ENCODE data around the gene EDIL3. TPM values are rescaled to one million over a fixed set of nuclear protein-coding genes. Genes with fewer than 3 reads are reported as not detected.

EDIL3 gene
- total RNA-seq, 1 donor from 2014 or later: 1.1 TPM

DNA sequence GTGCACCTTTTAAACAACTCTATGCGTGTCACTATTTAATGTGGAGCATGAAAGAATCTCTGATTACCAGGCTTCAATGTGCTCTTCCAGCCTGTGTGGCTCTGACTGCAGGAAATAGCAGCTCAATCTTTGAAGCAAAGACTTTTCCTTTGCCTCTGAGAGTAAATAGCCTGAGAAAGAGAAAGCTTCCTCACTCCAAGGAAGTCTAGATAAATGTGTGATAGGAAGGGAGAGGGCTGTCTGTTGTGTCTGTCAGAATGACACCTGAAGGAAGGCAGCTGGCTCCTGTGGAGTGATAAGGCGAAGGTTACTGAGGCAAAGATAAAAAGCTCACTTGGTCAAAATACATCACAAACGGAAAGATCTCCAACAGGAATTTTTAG, 458.7 kb downstream of the EDIL3 start:
- Histone ChIP-seq H3K27me3 (ENCODE audit: control insufficient read depth, insufficient read depth, low read length) (no peaks in the 10 kb centered on the region), H3K36me3 (ENCODE audit: control insufficient read depth, insufficient read depth, low read length) (no peaks in the 10 kb centered on the region), H3K4me3 (ENCODE audit: low read depth, low read length) (no peak overlapping the region)
- FAIRE-seq: no peak
- TF ChIP-seq, protein P1, sequence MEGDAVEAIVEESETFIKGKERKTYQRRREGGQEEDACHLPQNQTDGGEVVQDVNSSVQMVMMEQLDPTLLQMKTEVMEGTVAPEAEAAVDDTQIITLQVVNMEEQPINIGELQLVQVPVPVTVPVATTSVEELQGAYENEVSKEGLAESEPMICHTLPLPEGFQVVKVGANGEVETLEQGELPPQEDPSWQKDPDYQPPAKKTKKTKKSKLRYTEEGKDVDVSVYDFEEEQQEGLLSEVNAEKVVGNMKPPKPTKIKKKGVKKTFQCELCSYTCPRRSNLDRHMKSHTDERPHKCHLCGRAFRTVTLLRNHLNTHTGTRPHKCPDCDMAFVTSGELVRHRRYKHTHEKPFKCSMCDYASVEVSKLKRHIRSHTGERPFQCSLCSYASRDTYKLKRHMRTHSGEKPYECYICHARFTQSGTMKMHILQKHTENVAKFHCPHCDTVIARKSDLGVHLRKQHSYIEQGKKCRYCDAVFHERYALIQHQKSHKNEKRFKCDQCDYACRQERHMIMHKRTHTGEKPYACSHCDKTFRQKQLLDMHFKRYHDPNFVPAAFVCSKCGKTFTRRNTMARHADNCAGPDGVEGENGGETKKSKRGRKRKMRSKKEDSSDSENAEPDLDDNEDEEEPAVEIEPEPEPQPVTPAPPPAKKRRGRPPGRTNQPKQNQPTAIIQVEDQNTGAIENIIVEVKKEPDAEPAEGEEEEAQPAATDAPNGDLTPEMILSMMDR (IDR thresholded peaks at IDR 0.05; ENCODE audit: insufficient read depth, low read length, severe bottlenecking): no peak
- no peak for DNase-seq (ENCODE audit: low read depth)

DNA sequence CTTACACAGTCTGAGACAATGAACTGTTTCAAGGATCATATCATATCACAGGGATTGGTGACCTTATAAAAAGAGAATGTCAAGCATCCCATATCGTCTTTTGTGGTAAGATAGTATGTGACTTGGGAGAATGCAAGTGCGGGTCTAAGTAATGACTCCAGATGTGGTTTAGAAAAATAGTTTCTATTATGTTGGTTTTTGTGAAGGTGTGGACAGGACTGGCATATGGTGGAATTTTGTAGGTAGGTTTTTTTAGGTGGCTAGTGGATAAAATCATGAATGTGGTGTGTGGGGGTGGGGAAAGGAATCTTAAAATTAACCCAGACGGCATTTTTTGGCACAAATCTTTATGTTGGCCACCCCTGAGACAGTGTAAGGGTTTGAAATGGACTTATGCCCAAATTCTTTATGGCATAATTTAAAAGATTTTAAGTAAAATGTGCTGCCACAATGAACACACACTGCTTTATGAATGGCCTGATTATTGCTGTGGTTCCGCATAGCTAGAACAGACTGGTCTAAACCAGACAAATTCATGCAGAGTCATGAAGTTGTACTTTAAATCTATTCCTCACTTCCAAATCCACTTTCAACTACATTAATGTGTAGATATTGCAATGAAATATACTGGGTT, 459.2 kb downstream of the EDIL3 start:
- DNase-seq (ENCODE audit: low read depth) (peak; percentile 5), FAIRE-seq (no peak)
- Histone ChIP-seq H3K4me3 (ENCODE audit: low read depth, low read length) (no peak overlapping the region), H3K27me3 (ENCODE audit: control insufficient read depth, insufficient read depth, low read length) (no peaks in the 10 kb centered on the region), H3K36me3 (ENCODE audit: control insufficient read depth, insufficient read depth, low read length) (no peaks in the 10 kb centered on the region)
- TF ChIP-seq, protein P1 (IDR thresholded peaks at IDR 0.05; ENCODE audit: insufficient read depth, low read length, severe bottlenecking): no peak

DNA sequence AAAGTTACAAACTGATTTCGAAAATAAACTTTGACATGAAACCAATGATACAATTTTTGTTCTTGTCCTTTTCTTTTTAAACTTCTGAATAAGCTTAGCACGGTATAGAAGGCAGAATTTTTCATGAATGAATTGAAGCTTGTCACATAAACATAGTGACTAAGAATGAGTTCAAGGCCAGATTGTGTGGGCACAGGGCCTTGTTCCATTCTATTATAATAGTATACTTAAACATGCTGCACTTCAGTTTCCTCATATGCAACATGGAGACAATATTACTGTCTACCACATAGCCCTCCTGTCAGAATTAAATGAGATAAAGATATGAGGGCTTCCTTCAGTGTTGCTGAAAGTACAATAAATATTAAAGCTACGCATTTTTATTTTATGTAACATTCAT, 459.8 kb downstream of the EDIL3 start:
- H3K36me3 ChIP-seq (ENCODE audit: control insufficient read depth, insufficient read depth, low read length): no peaks in the 10 kb centered on the region
- TF ChIP-seq, protein P1 (IDR thresholded peaks at IDR 0.05; ENCODE audit: insufficient read depth, low read length, severe bottlenecking): no peak
- H3K27me3 ChIP-seq (ENCODE audit: control insufficient read depth, insufficient read depth, low read length): no peaks in the 10 kb centered on the region
- DNase-seq (ENCODE audit: low read depth) (no peak), FAIRE-seq (no peak)
- H3K4me3 ChIP-seq (ENCODE audit: low read depth, low read length): no peak overlapping the region

DNA sequence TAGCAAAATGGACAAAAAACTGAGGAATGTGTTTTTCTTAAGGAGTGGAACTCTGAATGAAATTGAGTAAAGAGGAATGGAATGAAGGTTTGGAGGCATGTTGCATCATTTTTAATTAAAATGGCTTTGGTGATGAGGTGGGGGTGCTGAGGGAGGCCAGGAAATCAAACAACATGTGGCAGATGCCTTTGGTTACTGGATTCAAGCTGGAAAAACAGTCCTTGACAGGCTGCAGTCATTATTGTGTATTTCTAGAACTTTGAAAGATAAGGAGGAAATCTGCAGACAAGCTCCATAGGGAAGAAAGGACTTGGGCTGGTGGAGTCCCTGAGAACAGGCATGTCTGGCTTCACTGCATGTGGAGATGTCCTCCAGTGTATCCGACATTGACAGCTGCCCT, 460.5 kb downstream of the EDIL3 start:
- Histone ChIP-seq H3K4me3 (ENCODE audit: low read depth, low read length) (no peak overlapping the region), H3K27me3 (ENCODE audit: control insufficient read depth, insufficient read depth, low read length) (no peaks in the 10 kb centered on the region), H3K36me3 (ENCODE audit: control insufficient read depth, insufficient read depth, low read length) (no peaks in the 10 kb centered on the region)
- FAIRE-seq (no peak), DNase-seq (ENCODE audit: low read depth) (no peak)
- TF ChIP-seq, protein P1 (IDR thresholded peaks at IDR 0.05; ENCODE audit: insufficient read depth, low read length, severe bottlenecking): no peak

DNA sequence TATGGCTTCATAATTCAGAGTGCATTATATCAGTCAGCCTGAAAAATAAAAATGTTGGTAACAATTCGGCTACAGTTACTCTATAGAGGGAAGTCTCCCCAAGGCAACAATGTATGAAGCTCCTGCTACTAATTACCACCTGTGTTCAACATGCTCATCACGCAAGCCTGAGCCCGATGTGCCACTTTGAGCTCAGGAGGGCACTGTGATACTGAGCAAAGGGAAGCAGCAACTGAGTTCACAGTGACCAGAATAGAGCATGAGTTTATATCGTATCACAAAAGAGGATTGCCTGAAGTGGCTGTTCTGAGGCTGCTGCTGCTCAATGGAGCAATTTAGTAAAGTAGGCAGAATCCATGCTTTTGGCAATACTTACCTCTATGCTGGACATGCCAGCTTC, 462.0 kb downstream of the EDIL3 start:
- no peak for FAIRE-seq
- TF ChIP-seq, protein P1 (IDR thresholded peaks at IDR 0.05; ENCODE audit: insufficient read depth, low read length, severe bottlenecking): no peak
- H3K36me3 ChIP-seq (ENCODE audit: control insufficient read depth, insufficient read depth, low read length): no peaks in the 10 kb centered on the region
- no peak for DNase-seq (ENCODE audit: low read depth)
- no peaks in the 10 kb centered on the region for H3K27me3 ChIP-seq (ENCODE audit: control insufficient read depth, insufficient read depth, low read length)
- no peak overlapping the region for H3K4me3 ChIP-seq (ENCODE audit: low read depth, low read length)

DNA sequence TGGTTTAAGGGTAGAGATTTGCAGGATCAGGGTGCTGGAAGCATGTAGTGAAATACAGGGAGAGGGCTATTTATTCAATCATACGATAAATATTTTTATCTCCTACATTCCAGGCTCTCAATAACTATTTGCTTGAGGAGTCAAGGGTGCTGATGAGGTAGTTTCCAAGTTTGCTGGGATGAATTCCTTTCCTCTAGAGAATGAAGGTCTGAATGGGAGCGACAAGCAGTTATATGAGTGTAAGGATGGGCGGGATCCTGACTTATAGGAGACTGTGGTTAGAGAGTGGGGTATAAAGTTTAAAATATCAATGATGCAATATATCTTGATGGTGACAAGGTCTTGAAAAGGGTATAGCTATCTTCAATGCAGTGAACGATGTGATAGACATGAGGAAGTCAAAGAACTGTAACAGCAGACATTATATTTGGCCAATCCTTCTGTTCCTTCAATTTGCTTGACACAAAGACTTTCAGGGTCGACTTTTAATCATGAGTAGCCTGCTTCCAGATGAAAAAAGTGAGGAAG, 462.9 kb downstream of the EDIL3 start:
- Histone ChIP-seq H3K27me3 (ENCODE audit: control insufficient read depth, insufficient read depth, low read length) (no peaks in the 10 kb centered on the region), H3K4me3 (ENCODE audit: low read depth, low read length) (no peak overlapping the region), H3K36me3 (ENCODE audit: control insufficient read depth, insufficient read depth, low read length) (no peaks in the 10 kb centered on the region)
- TF ChIP-seq, protein P1 (IDR thresholded peaks at IDR 0.05; ENCODE audit: insufficient read depth, low read length, severe bottlenecking): no peak
- no peak for DNase-seq (ENCODE audit: low read depth)
- FAIRE-seq: no peak
